ENCODE measurements around the gene OLIG1. TPM values are rescaled to one million over a fixed set of nuclear protein-coding genes. Genes with fewer than 3 reads are reported as not detected.

OLIG1 gene
- total RNA-seq, 2 donors from 2014 or later: 0.48 TPM; not detected in 1

- DNase-seq: no peak
- H3K4me1 ChIP-seq (ENCODE audit: control insufficient read depth, insufficient read depth, low read length): no peaks in the 10 kb centered on the region
- Mint-ChIP-seq H3K27ac (no peak overlapping the region), H3K36me3 (ENCODE audit: low read depth) (no peaks in the 10 kb centered on the region), H3K9me3 (no peaks in the 10 kb centered on the region), H3K4me3 (no peak overlapping the region), H3K27me3 (ENCODE audit: insufficient read depth) (peaks cover 75% of the 10 kb centered on the region), H3K4me1 (peaks cover 10% of the 10 kb centered on the region)
- no peak overlapping the region for H3K9ac ChIP-seq (ENCODE audit: extremely low read depth, low read length, poor library complexity, severe bottlenecking)
- 88 to 91% methylated on average over 5 of the region's 5 CpGs for WGBS, 2 experiments (ENCODE audit: insufficient coverage in 1 of 2, insufficient read length in 1 of 2)
- peaks cover 86% of the 10 kb centered on the region for H3K27me3 ChIP-seq (ENCODE audit: control insufficient read depth, insufficient read depth, low read length, poor library complexity, severe bottlenecking)
- H3K4me3 ChIP-seq (ENCODE audit: low read length): no peak overlapping the region
- no peaks in the 10 kb centered on the region for H3K9me3 ChIP-seq (ENCODE audit: control insufficient read depth, low read length)
- H3K36me3 ChIP-seq (ENCODE audit: control insufficient read depth, insufficient read depth, low read length): no peaks in the 10 kb centered on the region
- TF ChIP-seq, protein P1, sequence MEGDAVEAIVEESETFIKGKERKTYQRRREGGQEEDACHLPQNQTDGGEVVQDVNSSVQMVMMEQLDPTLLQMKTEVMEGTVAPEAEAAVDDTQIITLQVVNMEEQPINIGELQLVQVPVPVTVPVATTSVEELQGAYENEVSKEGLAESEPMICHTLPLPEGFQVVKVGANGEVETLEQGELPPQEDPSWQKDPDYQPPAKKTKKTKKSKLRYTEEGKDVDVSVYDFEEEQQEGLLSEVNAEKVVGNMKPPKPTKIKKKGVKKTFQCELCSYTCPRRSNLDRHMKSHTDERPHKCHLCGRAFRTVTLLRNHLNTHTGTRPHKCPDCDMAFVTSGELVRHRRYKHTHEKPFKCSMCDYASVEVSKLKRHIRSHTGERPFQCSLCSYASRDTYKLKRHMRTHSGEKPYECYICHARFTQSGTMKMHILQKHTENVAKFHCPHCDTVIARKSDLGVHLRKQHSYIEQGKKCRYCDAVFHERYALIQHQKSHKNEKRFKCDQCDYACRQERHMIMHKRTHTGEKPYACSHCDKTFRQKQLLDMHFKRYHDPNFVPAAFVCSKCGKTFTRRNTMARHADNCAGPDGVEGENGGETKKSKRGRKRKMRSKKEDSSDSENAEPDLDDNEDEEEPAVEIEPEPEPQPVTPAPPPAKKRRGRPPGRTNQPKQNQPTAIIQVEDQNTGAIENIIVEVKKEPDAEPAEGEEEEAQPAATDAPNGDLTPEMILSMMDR (conservative IDR thresholded peaks at IDR 0.05): no peak
- H3K27ac ChIP-seq (ENCODE audit: low read depth, low read length): no peak overlapping the region
Measured at GRCh38 chr21:33063375-33063883, 6.5 kb upstream of the OLIG1 start.

DNA sequence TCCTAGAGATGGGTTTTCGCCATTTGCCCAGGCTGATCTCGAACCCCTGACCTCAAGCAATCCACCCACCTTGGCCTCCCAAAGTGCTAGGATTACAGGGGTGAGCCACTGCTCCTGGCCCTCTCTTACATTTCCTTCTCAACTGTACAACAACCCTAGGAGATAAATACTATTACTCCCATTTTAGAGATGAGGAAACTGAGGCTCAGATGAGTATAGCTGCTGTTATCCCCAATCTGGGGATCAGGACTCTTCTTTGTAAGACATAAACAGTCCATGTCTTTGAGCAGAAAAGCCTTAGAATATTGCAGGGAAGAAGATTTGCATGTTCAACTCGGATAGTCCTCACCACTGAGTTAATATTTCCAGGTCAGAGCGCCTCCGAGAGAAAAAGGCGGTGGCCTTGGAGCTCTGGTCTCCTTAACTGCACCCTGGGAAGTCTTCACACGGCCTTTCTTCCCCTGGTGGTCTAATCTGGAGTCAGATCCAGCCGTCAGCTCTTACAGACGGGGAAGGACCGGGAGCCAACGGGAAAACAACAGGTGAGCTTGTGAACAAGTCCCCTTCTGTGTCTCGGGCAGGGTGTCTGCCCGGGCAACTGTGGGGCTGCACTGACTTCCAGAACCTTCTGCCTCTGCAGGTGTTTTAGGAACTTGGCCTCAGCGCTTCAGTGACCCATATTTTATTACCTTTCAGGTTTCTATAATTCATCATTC lies 5.9 kb upstream of the OLIG1 start:
- WGBS, 2 experiments (ENCODE audit: insufficient coverage in 1 of 2, insufficient read length in 1 of 2): 42 to 45% methylated on average over 13 to 14 of the region's 14 CpGs
- Mint-ChIP-seq H3K36me3 (ENCODE audit: low read depth) (no peaks in the 10 kb centered on the region), H3K27me3 (ENCODE audit: insufficient read depth) (peaks cover 78% of the 10 kb centered on the region), H3K9me3 (peaks cover 2% of the 10 kb centered on the region), H3K4me1 (peaks cover 10% of the 10 kb centered on the region), H3K27ac (no peak overlapping the region), H3K4me3 (no peak overlapping the region)
- Histone ChIP-seq H3K36me3 (ENCODE audit: control insufficient read depth, insufficient read depth, low read length) (no peaks in the 10 kb centered on the region), H3K4me1 (ENCODE audit: control insufficient read depth, insufficient read depth, low read length) (no peaks in the 10 kb centered on the region), H3K4me3 (ENCODE audit: low read length) (no peak overlapping the region), H3K9ac (ENCODE audit: extremely low read depth, low read length, poor library complexity, severe bottlenecking) (no peak overlapping the region), H3K27ac (ENCODE audit: low read depth, low read length) (no peak overlapping the region), H3K27me3 (ENCODE audit: control insufficient read depth, insufficient read depth, low read length, poor library complexity, severe bottlenecking) (peaks cover 86% of the 10 kb centered on the region), H3K9me3 (ENCODE audit: control insufficient read depth, low read length) (peaks cover 2% of the 10 kb centered on the region)
- DNase-seq: peak; percentile 78
- TF ChIP-seq, protein P1 (conservative IDR thresholded peaks at IDR 0.05): peak; percentile 53

DNA sequence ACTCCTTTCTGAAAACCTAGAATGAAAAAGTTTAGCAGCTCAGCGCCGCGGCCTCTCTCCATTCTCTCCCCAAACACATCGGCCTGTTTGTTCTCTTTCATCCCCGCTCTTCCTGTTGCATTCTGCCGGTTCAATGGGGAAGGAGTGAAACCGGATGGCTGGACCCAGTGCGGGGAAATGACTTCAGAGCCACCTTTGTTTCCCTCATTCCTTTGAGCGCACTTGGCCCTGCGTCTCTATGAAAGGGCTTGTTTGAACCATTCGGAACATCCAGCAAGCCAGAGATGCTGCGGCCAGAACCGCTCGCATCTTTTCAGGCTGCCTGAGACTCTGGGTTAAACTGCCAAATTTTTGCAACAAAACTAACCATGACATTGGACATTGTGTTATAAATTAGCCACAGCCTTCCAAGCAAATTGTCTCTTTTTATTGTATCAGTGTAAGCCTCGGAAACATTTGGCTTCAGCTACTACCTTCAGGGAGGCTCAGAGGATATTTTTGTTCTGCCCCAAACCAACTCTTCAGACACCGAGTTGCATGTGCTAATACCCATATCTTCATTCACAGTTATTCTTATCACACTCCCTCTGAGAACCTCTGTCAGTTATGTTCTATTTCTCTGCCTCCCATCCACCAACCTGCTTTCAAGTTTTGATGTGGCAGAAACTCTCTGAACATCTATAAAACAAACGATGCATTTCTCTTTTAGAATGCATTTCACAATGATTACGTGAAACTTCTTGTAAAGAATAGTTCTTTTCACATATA lies 5.1 kb upstream of the OLIG1 start:
- Mint-ChIP-seq H3K9me3 (peaks cover 5% of the 10 kb centered on the region), H3K36me3 (ENCODE audit: low read depth) (no peaks in the 10 kb centered on the region), H3K4me3 (no peak overlapping the region), H3K27ac (no peak overlapping the region), H3K4me1 (peaks cover 10% of the 10 kb centered on the region), H3K27me3 (ENCODE audit: insufficient read depth) (peaks cover 79% of the 10 kb centered on the region)
- H3K9ac ChIP-seq (ENCODE audit: extremely low read depth, low read length, poor library complexity, severe bottlenecking): no peak overlapping the region
- H3K36me3 ChIP-seq (ENCODE audit: control insufficient read depth, insufficient read depth, low read length): no peaks in the 10 kb centered on the region
- 32 to 48% methylated on average over 14 to 18 of the region's 18 CpGs for WGBS, 2 experiments (ENCODE audit: insufficient coverage in 1 of 2, insufficient read length in 1 of 2)
- TF ChIP-seq, protein P1 (conservative IDR thresholded peaks at IDR 0.05): no peak
- peaks cover 86% of the 10 kb centered on the region for H3K27me3 ChIP-seq (ENCODE audit: control insufficient read depth, insufficient read depth, low read length, poor library complexity, severe bottlenecking)
- H3K9me3 ChIP-seq (ENCODE audit: control insufficient read depth, low read length): peaks cover 7% of the 10 kb centered on the region
- no peak for DNase-seq
- no peaks in the 10 kb centered on the region for H3K4me1 ChIP-seq (ENCODE audit: control insufficient read depth, insufficient read depth, low read length)
- H3K4me3 ChIP-seq (ENCODE audit: low read length): no peak overlapping the region
- H3K27ac ChIP-seq (ENCODE audit: low read depth, low read length): no peak overlapping the region
